GM23338 (cell line): Measurements from ENCODE around the gene MAP2K5. TPM values are rescaled to one million over a fixed set of nuclear protein-coding genes. Genes with fewer than 3 reads are reported as not detected.

Experiments used
- CTCF ChIP-seq, 2 experiments: fragments of 200-600 bp in 1 of 2; sonication (generic) in 1 of 2; conservative IDR thresholded peaks; 2 replicates each; pipeline versions ENCODE4 v1.5.1 to v1.6.1; 2016 to 2017; ENCODE audit warnings: antibody characterized with exemption in 2 of 2, low read depth in 2 of 2, mild to moderate bottlenecking in 2 of 2, moderate library complexity in 1 of 2
- EZH2 ChIP-seq: fragments of 200-600 bp; sonication (generic); IDR thresholded peaks from one replicate; pipeline ENCODE4 v1.8.0; 2017; ENCODE audit warnings: antibody characterized with exemption, mild to moderate bottlenecking, low read depth; ENCODE audit not compliant: unreplicated experiment
- NANOG ChIP-seq: IDR thresholded peaks from 2 replicates; pipeline ENCODE4 v1.6.1; 2016; ENCODE audit warnings: antibody characterized with exemption, borderline replicate concordance
- POLR2AphosphoS5 ChIP-seq: IDR thresholded peaks from 2 replicates; pipeline ENCODE4 v1.6.1; 2016; ENCODE audit warnings: antibody characterized with exemption, low read depth
- REST ChIP-seq: IDR thresholded peaks from one replicate; pipeline ENCODE4 v1.6.1; 2018; ENCODE audit warnings: antibody characterized with exemption; ENCODE audit not compliant: unreplicated experiment
- ZNF331 ChIP-seq: fragments of 250-450 bp; sonication (Bioruptor Pico); IDR thresholded peaks from 2 replicates; pipeline ENCODE4 v1.5.0; 2020; ENCODE audit warnings: low read depth, mild to moderate bottlenecking, moderate library complexity
- ZNF462 ChIP-seq: fragments of 250-450 bp; sonication (Bioruptor Pico); IDR thresholded peaks from 2 replicates; pipeline ENCODE4 v1.5.0; 2020; ENCODE audit warnings: mild to moderate bottlenecking, moderate library complexity
- polyA plus RNA-seq: library from polyadenylated mRNA; unstranded; fragments of >200 nt; fragmentation: Nextera tagmentation; extraction: Ambion mirVana; gene quantifications from 2 replicates; pipeline ENCODE4 v1.2.1, GENCODE V29; 2016
- total RNA-seq: library from RNA; depleted of rRNA; stranded (reverse); fragments of >200 nt; shearing (Covaris generic); gene quantifications from 2 replicates; pipeline ENCODE4 v1.2.3, GENCODE V29; 2014

MAP2K5 gene
- total and polyA plus RNA-seq, 2 experiments from 2014 or later = 6.5 to 13.6 TPM

- TF ChIP-seq ZNF462 (no peak), POLR2AphosphoS5 (no peak), REST (no peak), CTCF (conservative IDR thresholded peaks at IDR 0.05; ENCODE audit: low read depth in 2 of 2) (no peak), ZNF331 (CRISPR knock-in tag) (no peak), EZH2 (no peak), NANOG (no peak)
These were observed 8.8 kb downstream of the MAP2K5 start (continued) for GRCh38 chr15:67551207-67551743.
